ENCODE measurements around the gene AP3D1. TPM values are rescaled to one million over a fixed set of nuclear protein-coding genes. Genes with fewer than 3 reads are reported as not detected.
A peak's percentile ranks its signal among the peaks of the same experiment; 100 is the strongest.
"Not testable (repeated sequence)": the region's sequence is repeated elsewhere in the genome, so short reads cannot be mapped to it uniquely, and the experiment has no call there.

The AP3D1 gene
- polyA plus RNA-seq (ENCODE audit: insufficient read length in 4 of 4): 100 to 1,000 TPM in 3 of 4 donors, 10 to 100 TPM in 1; 96.5 to 124 (median 111) TPM

- peak; percentile 99 for DNase-seq (ENCODE audit: low read depth in 4 of 4, low spot score in 3 of 4)
These were observed at the start of gene AP3D1 for GRCh38 chr19:2151339-2152229. Gene AP3D1 (minus strand): TSS chr19:2151566. CDS start chr19:2151334, 232 bp downstream.

- DNase-seq (ENCODE audit: low read depth in 4 of 4, low spot score in 3 of 4): not testable (repeated sequence)
These were observed 49.4 kb upstream of the AP3D1 start for GRCh38 chr19:2200624-2201294.

- DNase-seq (ENCODE audit: low read depth in 4 of 4, low spot score in 3 of 4): no peak
These were observed 48.7 kb upstream of the AP3D1 start for GRCh38 chr19:2199861-2200623.

GRCh38 chr19:2199215-2199614, 47.8 kb upstream of the AP3D1 start:
- DNase-seq (ENCODE audit: low read depth in 4 of 4, low spot score in 3 of 4): no peak

- DNase-seq (ENCODE audit: low read depth in 4 of 4, low spot score in 3 of 4): no peak
These were observed 47.0 kb upstream of the AP3D1 start for GRCh38 chr19:2198317-2198716.

- no peak for DNase-seq (ENCODE audit: low read depth in 4 of 4, low spot score in 3 of 4)
These were observed 45.9 kb upstream of the AP3D1 start for GRCh38 chr19:2197270-2197669.

- no peak for DNase-seq (ENCODE audit: low read depth in 4 of 4, low spot score in 3 of 4)
These were observed 44.5 kb upstream of the AP3D1 start for GRCh38 chr19:2195914-2196313.

GRCh38 chr19:2195361-2195760, 44.0 kb upstream of the AP3D1 start:
- no peak for DNase-seq (ENCODE audit: low read depth in 4 of 4, low spot score in 3 of 4)

GRCh38 chr19:2194513-2195078, 43.2 kb upstream of the AP3D1 start:
- DNase-seq (ENCODE audit: low read depth in 4 of 4, low spot score in 3 of 4): no peak

- DNase-seq (ENCODE audit: low read depth in 4 of 4, low spot score in 3 of 4): no peak
These were observed 42.4 kb upstream of the AP3D1 start for GRCh38 chr19:2193807-2194206.

- no peak for DNase-seq (ENCODE audit: low read depth in 4 of 4, low spot score in 3 of 4)
These were observed 41.5 kb upstream of the AP3D1 start for GRCh38 chr19:2192862-2193261.

GRCh38 chr19:2191456-2192310, 40.3 kb upstream of the AP3D1 start:
- no peak for DNase-seq (ENCODE audit: low read depth in 4 of 4, low spot score in 3 of 4)

- no peak for DNase-seq (ENCODE audit: low read depth in 4 of 4, low spot score in 3 of 4)
These were observed 39.6 kb upstream of the AP3D1 start for GRCh38 chr19:2190848-2191455.

- DNase-seq (ENCODE audit: low read depth in 4 of 4, low spot score in 3 of 4): no peak
These were observed 38.5 kb upstream of the AP3D1 start for GRCh38 chr19:2189880-2190279.

- DNase-seq (ENCODE audit: low read depth in 4 of 4, low spot score in 3 of 4): no peak
These were observed 37.5 kb upstream of the AP3D1 start for GRCh38 chr19:2188708-2189385.

- DNase-seq (ENCODE audit: low read depth in 4 of 4, low spot score in 3 of 4): no peak
These were observed 35.8 kb upstream of the AP3D1 start for GRCh38 chr19:2187159-2187558.

- peak in 2 of 4 donors; percentile 25 to 38 for DNase-seq (ENCODE audit: low read depth in 4 of 4, low spot score in 3 of 4)
These were observed 34.9 kb upstream of the AP3D1 start for GRCh38 chr19:2186071-2186846.

GRCh38 chr19:2185734-2186070, 34.3 kb upstream of the AP3D1 start:
- no peak for DNase-seq (ENCODE audit: low read depth in 4 of 4, low spot score in 3 of 4)

Measured in right renal pelvis (tissue), 4 donors.